HepG2 (cell line): Measurements from ENCODE around the gene CLDND2. TPM values are rescaled to one million over a fixed set of nuclear protein-coding genes. Genes with fewer than 3 reads are reported as not detected.

Experiments used
- CEBPZ ChIP-seq: IDR thresholded peaks from 2 replicates; pipeline ENCODE4 v1.6.1; 2012; ENCODE audit warnings: low read length, improper control_type of control experiment
- FOXO4 ChIP-seq: sonication (generic); formaldehyde crosslinking; conservative IDR thresholded peaks from 2 replicates; pipeline ENCODE4 v1.8.1; 2023; ENCODE audit warnings: missing genetic modification reagents
- HNRNPH1 ChIP-seq: fragments of 200-400 bp; formaldehyde crosslinking; optimal IDR thresholded peaks from 2 replicates; pipeline ENCODE3; 2017; ENCODE audit warnings: mild to moderate bottlenecking, low read depth, low read length
- HOXD1 ChIP-seq: sonication (generic); formaldehyde crosslinking; IDR thresholded peaks from 2 replicates; pipeline ENCODE4 v1.5.0; 2020; ENCODE audit warnings: missing genetic modification reagents
- MIER2 ChIP-seq: IDR thresholded peaks from 2 replicates; pipeline ENCODE4 v1.6.1; 2016; ENCODE audit warnings: missing biosample characterization, missing genetic modification reagents
- NR0B2 ChIP-seq: sonication (generic); formaldehyde crosslinking; IDR thresholded peaks from 2 replicates; pipeline ENCODE4 v1.4.0; 2020; ENCODE audit warnings: mild to moderate bottlenecking, missing genetic modification reagents
- SSRP1 ChIP-seq: IDR thresholded peaks from 2 replicates; pipeline ENCODE4 v1.6.1; 2016; ENCODE audit warnings: control low read depth
- TEAD2 ChIP-seq: sonication (generic); formaldehyde crosslinking; IDR thresholded peaks from 2 replicates; pipeline ENCODE4 v1.9.0; 2021; ENCODE audit warnings: missing genetic modification reagents
- ZBTB40 ChIP-seq, 2 experiments: fragments of 450-650 bp in 1 of 2; sonication (generic) in 1 of 2; formaldehyde crosslinking in 1 of 2; IDR thresholded peaks; 2 replicates each; pipeline versions ENCODE4 v1.6.1 to v1.8.0; 2016 to 2022; ENCODE audit warnings: antibody characterized with exemption in 1 of 2, mild to moderate bottlenecking in 1 of 2, missing genetic modification reagents in 1 of 2
- ZNF383 ChIP-seq: sonication (generic); formaldehyde crosslinking; IDR thresholded peaks from 2 replicates; pipeline ENCODE4 v1.4.0; 2020; ENCODE audit warnings: missing genetic modification reagents, mild to moderate bottlenecking, borderline replicate concordance
- ZNF501 ChIP-seq: sonication (generic); formaldehyde crosslinking; IDR thresholded peaks from 2 replicates; pipeline ENCODE4 v1.5.1; 2020; ENCODE audit warnings: mild to moderate bottlenecking, moderate library complexity, missing genetic modification reagents
- ZNF709 ChIP-seq: sonication (generic); formaldehyde crosslinking; IDR thresholded peaks from 2 replicates; pipeline ENCODE4 v1.5.0; 2020; ENCODE audit warnings: mild to moderate bottlenecking, missing genetic modification reagents
- ZNF781 ChIP-seq: sonication (generic); formaldehyde crosslinking; IDR thresholded peaks from 2 replicates; pipeline ENCODE4 v1.5.1; 2020; ENCODE audit warnings: borderline replicate concordance, mild to moderate bottlenecking, missing genetic modification reagents; ENCODE audit errors: not compliant biosample characterization
- polyA plus RNA-seq, 8 experiments: library from polyadenylated mRNA; depleted of rRNA in 3 of 8; stranded (reverse) in 7 of 8; unstranded in 1 of 8; fragments of >200 nt; fragmentation: Illumina TruSeq in 4 of 8; extraction: Trizol in 4 of 8; gene quantifications; 2 replicates each; pipeline versions ENCODE4 v1.2.1 to v1.2.3, GENCODE V29; 2011 to 2016; ENCODE audit warnings: low read depth in 4 of 8, missing spikeins in 1 of 8, mixed read lengths in 1 of 8; ENCODE audit not compliant: insufficient read depth in 1 of 8
- total RNA-seq, 5 experiments: library from RNA; depleted of rRNA; stranded (reverse); fragments of >200 nt; fragmentation: Illumina TruSeq; extraction: Trizol; gene quantifications; 2 replicates each; pipeline ENCODE4 v1.2.3, GENCODE V29; 2016; ENCODE audit warnings: low read depth in 1 of 5

Gene CLDND2
- total and polyA plus RNA-seq, 2 of the 13 experiments (the other 11 are each of a cell fraction or from before 2014, with no cell fraction given): 0.84 to 1.8 TPM

- TF ChIP-seq MIER2: no peak
- TF ChIP-seq TEAD2: no peak
- no peak for TF ChIP-seq ZBTB40 (IDR thresholded peaks at IDR 0.05)
- peak; percentile 50; the same call in 1 of the 2 replicates for TF ChIP-seq ZBTB40 (CRISPR knock-in tag; IDR thresholded peaks at IDR 0.05)
- no peak for TF ChIP-seq ZNF709 (CRISPR knock-in tag)
- peak; percentile 85 for TF ChIP-seq HNRNPH1
- no peak for TF ChIP-seq NR0B2
- TF ChIP-seq SSRP1 (CRISPR knock-in tag): 0 out of 2 replicates have a peak, but pooled peaks have one; percentile 59
- TF ChIP-seq CEBPZ: no peak
- TF ChIP-seq ZNF383 (CRISPR knock-in tag): 0 out of 2 replicates have a peak, but pooled peaks have one; percentile 76
- TF ChIP-seq FOXO4 (CRISPR knock-in tag): no peak
- TF ChIP-seq ZNF781 (CRISPR knock-in tag): no peak
- TF ChIP-seq ZNF501 (CRISPR knock-in tag): peak; percentile 87
- TF ChIP-seq HOXD1 (CRISPR knock-in tag): no peak
Measured at GRCh38 chr19:51365211-51365964, 3.4 kb downstream of the CLDND2 start (continued).
